GM19240 (cell line): Measurements from ENCODE around the gene SLC16A8.
"Not testable (repeated sequence)": the region's sequence is repeated elsewhere in the genome, so short reads cannot be mapped to it uniquely, and the experiment has no call there.

Source experiments
- DNase-seq: peaks from one replicate; pipeline ENCODE4 v3.0.0; 2011; ENCODE audit warnings: low spot score; ENCODE audit not compliant: insufficient read length

Gene SLC16A8

GRCh38 chr22:38086942-38087341 is 3.0 kb upstream of the SLC16A8 start:
- no peak for DNase-seq

- DNase-seq = no peak
These were observed 2.2 kb upstream of the SLC16A8 start for GRCh38 chr22:38086001-38086845.

DNA sequence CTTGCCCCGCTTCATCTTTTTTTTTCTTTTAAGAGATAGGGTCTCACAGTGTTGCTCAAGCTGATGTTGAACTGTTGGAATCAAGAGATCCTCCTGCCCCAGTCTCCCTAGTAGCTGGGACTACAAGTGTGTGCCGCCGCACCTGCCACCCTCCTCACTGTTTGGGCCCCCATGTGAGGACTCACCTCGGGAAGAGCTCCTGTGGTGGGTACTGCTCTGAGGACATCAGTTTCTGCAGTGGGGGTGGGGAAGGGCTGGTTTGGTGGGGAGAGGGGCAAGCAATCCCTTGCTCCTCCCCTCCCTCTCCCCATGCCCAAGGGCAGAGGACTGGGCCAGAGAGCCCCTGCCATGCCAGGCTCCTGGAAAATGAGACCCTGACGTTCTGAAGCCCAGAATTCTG is 1.5 kb upstream of the SLC16A8 start:
- no peak for DNase-seq

DNA sequence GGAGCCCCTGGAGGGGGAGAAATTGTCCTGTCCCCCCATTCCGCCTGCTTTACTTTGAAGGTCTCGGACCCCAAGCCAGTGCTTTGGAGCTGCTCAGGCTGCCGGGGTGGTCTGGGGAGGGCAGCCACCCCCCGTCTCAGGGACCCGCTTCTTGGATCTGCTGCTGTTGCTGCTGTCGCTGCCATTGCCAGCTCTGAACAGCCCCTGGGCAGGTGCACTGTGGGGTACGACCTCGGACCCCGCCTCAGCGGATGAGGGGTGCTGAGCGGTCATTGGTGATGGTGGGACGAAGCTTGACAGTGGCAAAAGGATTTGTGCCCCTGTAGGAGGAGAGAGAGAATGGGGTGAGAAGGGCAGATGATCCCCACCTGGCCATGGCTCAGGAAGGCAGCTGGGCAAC is 1.1 kb upstream of the SLC16A8 start:
- DNase-seq = no peak

DNA sequence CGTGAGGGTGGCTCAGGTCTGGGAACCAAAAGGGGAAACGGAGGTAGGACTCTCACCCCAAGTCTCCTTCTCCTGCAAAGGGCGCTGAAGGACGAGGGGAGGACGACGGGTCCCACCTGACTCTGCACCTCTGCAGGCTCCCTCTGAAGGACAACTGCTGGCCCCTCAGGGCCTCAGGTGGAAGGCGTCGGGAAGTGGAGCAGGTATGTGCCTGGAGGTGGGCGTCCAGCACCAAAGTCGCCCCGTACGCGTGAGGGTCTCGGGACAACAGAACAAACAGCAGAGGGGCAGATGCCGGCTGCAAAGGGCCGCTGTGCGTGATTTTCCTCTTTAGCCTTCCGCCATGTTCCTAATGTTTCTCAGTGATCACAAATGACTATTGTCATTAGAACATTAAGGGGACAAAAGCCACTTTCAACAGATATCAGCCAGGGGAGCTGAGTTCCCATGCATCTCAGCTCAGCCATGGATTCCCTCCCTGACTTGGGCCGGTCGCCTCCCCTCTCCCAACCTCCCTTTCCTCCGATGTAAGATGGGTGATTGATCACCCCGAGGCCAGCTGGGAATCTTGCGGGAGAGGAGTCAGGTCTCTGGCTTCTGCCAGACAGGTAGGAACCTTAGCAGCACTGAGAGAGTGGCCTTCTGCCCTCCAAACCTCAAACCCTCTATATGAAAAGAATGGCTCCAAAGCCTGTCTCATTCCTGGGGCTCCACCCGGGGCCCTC is 836 bp downstream of the SLC16A8 start:
- no peak for DNase-seq

DNA sequence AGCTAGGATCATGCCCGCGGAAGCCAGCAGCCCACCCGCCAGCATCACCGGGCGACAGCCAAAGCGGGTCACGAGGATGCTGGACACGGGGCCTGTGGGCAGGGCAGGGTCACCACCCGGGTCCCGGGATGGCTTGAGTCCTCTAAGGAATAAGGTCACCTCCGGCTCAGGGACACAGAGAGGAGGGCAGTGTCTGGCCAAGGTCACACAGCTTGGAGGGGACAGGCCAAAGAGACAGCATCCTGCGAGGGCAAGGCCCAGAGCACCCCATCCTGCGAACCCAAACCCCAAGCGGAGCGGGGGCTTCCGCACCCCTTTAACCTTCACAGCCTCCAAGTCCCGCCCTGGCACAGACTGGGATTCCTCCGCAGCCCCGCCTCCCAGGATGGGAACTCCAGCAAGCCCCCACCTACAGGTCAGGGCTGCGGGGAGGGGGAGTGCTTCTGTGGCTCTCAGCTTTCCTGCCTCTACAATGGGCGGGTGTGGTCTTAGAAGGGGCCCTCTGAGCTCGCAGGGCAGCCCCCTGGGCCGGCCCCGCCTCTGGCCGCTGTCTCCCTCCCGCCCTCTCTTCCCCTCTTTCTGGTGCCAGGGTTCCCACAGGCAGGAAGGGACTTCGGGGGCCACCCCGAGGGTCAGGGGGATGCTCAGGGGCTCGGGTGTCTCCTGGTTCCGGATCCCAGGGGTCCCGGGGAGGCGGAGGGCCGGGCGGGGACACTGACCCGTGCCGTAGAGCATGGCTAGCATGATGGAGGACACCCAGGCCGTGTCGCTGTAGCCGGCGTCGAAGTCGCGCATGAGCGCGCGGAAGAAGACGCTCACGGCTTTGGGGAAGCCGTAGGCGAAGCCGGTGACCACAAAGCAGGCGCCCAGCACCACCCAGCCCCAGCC is 1.8 kb downstream of the SLC16A8 start:
- no peak for DNase-seq

- DNase-seq = no peak
These were observed 2.4 kb downstream of the SLC16A8 start for GRCh38 chr22:38081636-38081940.

DNA sequence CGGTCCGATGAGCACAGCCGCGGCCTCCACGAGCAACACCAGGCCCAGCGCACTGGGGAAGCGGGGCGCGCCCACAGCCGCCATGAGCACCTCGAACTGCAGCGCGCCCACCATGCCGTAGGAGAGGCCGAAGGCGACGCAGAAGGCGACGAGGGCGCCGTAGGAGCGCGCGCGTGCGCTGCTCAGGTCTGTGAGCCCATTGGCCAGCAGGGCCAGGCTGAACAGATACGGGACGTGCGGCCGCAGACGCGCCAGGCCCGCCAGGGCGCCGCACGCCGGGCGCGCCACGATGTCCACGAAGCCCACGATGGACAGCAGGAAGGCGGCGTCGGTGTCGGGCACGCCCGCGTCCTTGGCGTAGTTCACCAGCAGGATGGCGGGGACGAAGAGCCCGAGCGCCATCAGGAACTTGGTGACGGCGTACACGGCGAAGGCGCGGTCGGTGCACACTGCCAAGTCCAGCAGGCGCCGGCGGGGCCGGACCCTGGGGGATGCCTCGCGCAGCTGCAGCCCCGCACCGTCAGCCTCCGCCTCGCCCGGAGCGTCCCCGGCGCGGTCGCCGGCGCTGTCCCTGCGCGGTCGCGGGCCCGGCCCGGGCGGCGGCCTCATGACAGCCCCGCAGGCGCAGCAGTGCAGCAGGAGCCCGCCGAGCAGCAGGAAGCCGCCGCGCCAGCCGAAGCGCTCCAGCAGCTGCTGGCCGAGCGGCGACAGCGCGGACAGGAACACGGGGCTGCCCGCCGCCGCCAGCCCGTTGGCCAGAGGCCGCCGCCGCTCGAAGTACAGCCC is 2.9 kb downstream of the SLC16A8 start:
- DNase-seq = no peak

- no peak for DNase-seq
These were observed 3.5 kb downstream of the SLC16A8 start for GRCh38 chr22:38080474-38080849.

DNA sequence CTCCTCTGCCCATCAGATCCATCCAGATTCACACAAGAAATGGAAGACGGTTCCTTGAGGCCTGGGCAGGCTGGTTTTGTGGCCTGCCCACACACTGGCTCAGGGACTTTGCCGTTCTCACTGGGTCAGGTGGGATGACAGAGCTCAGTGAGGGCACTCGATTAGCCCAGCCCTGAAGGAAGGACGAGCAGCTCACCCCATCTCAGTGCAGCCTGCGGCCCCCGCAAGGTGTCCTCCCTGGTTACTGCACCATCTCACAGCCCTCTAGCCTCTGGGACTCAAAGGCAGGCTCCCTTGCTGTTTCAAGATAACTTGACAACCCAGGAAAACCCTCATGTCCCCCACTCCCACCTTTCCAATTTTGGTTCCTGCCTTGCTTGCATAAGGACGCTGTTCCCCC is 4.2 kb downstream of the SLC16A8 start:
- DNase-seq = no peak

DNA sequence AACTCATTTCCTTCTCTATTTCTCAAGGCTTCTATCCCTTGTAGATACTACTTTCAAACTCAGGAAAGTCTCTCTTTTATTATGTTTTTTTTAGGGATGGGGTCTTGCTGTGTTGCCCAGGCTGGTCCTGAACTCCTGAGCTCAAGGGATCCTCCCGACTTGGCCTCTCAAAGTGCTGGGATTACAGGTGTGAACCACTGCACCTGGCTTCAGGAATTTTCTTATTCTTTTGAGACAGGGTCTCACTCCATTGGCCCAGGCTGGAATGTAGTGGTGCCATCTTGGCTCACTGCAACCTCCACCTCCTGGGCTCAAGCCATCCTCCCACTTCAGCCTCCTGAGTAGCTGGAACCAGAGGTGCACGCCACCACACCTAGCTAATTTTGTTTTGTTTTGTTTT is 4.8 kb downstream of the SLC16A8 start:
- not testable (repeated sequence) for DNase-seq

- DNase-seq = no peak
These were observed 5.7 kb downstream of the SLC16A8 start for GRCh38 chr22:38078046-38078840.

DNA sequence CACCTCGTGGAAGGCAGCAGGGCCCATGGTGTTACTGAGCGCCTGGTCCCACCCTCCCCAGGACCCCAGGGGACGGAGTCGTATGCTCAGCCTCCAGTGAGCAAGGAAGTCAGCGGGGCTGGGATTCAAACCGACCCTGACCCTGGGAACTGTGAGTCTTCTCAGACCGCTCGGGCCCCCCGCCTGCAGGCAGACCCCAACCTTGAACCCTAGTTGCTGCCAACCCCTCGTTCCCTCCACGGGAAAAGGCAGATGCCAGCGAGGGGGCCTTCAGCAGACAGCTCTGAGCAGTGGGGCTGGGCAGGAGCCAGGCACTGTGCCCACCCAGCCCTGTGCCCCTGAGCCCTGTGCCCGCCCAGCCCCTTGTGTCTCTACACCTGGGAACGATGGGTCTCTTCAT is 6.4 kb downstream of the SLC16A8 start:
- no peak for DNase-seq

- DNase-seq = no peak
These were observed 6.9 kb downstream of the SLC16A8 start for GRCh38 chr22:38077096-38077495.

- DNase-seq = no peak
These were observed 8.0 kb downstream of the SLC16A8 start for GRCh38 chr22:38075961-38076360.

DNA sequence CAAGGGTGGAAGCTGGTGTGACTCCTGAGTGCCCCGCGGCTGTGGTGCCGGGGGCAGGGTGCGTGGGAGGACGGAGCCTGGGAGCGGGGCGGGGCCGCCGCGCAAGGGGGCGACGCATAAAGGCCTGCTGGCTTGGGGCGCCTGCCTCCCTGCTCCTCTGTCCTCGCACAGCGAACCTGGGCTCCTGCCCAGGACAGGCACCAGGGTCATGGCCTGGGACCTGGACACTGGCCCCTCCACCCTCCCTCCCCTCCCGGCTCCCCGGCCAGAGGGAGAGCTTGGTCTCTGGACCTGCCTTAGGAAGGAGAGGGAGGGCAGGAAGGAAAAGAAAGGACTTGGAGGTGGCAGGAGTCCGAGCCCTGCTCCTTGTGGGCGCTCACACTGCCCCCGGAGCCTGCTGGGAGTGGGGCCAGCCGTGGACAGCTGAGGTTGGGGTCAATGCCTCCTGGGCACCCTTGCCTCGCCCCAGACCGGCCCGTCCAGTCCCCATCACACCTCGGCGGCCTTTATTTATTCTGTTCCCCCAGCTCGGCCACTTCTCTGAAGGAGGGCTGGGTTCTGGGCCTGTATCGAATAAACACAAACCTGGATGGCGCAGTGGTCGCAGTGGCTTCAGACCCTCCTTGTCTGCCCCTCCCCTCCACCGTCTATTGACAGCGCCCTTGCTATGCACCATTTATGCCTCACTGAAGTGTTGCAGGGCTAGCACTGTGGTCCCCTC is 8.7 kb downstream of the SLC16A8 start:
- DNase-seq = no peak

- no peak for DNase-seq
These were observed 9.5 kb downstream of the SLC16A8 start for GRCh38 chr22:38074181-38075104.
